Activated naive CD8-positive, alpha-beta T cell treated with anti-CD3 and anti-CD28 coated beads, Interleukin-2, amount 10 ng/mL, durations not matched to agents 7 days and 5 days (primary cell): ENCODE data around the gene ITPKB. TPM values are rescaled to one million over a fixed set of nuclear protein-coding genes. Genes with fewer than 3 reads are reported as not detected.
A peak's percentile ranks its signal among the peaks of the same experiment; 100 is the strongest.
"Not testable (repeated sequence)": the region's sequence is repeated elsewhere in the genome, so short reads cannot be mapped to it uniquely, and the experiment has no call there.

Experiments used
- ATAC-seq: fragments of 150-1000 bp; cut with Tn5 transposase; one replicate; pipeline ENCODE4 v1.10.0; 2021; ENCODE audit warnings: low read depth, moderate library complexity
- POLR2A ChIA-PET: fragments of 350-600 bp; sonication (Branson Sonifier 250); formaldehyde crosslinking; loops from one replicate; lab custom pipeline; 2021; ENCODE audit warnings: antibody characterized with exemption; lab: Charles Lee
- DNase-seq: peaks from one replicate; pipeline ENCODE4 v3.0.0; 2021
- H3K27ac Mint-ChIP-seq: one replicate; pipeline ENCODE4 v1.8.0; 2022; ENCODE audit warnings: mild to moderate bottlenecking, mixed read lengths
- H3K27me3 Mint-ChIP-seq: one replicate; pipeline ENCODE4 v1.8.0; 2022; ENCODE audit warnings: mild to moderate bottlenecking, moderate library complexity, mixed read lengths
- H3K36me3 Mint-ChIP-seq: one replicate; pipeline ENCODE4 v1.8.0; 2021; ENCODE audit warnings: mild to moderate bottlenecking, mixed read lengths
- H3K4me1 Mint-ChIP-seq: one replicate; pipeline ENCODE4 v1.8.0; 2021; ENCODE audit warnings: mixed read lengths
- H3K4me3 Mint-ChIP-seq: one replicate; pipeline ENCODE4 v1.8.0; 2022; ENCODE audit warnings: mild to moderate bottlenecking, moderate library complexity, mixed read lengths
- H3K9me3 Mint-ChIP-seq: one replicate; pipeline ENCODE4 v1.8.0; 2021; ENCODE audit warnings: mixed read lengths
- total RNA-seq, 2 experiments: library from RNA; stranded (reverse); gene quantifications; one replicate each; pipeline ENCODE4 v1.2.3, GENCODE V29; 2021

Gene ITPKB
- total RNA-seq, 2 experiments from 2014 or later = 75.3 to 76.9 TPM

DNA sequence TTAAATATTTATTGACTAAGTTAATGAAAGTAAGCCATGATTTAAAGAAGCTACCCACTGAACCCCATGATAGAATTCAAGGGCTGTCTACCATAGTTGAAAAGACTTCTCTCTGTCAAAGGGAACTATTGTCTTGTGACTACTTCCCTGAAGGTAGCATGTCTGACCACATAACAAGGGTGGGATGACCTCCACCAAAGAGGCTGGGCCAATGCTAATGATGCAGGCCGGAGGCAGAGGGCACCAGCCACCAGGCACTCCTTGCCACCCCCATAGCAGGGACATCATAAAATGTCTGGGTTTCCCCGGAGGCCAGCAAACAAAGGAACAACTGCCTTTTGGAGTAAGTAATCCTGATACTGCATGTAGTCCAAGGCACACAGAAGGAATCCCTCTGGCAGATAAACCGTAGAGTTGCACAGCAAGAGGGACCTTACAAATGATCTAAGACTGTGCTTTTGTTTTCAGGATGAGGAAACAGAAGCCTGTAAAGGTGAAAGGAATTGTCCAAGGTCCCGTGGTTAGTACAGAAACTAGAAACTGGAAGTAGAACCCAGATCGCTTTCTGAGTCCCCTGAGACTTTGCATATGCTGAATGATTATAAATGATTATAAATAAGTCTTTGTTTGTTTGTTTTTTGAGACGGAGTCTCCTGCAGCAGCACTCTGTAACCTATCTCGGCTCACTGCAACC lies 33.5 kb upstream of the ITPKB start:
- no peaks in the 10 kb centered on the region for H3K4me1 Mint-ChIP-seq
- POLR2A ChIA-PET = no interaction called here
- H3K36me3 Mint-ChIP-seq = no peaks in the 10 kb centered on the region
- H3K9me3 Mint-ChIP-seq = no peaks in the 10 kb centered on the region
- H3K4me3 Mint-ChIP-seq = no peak overlapping the region
- H3K27ac Mint-ChIP-seq = no peak overlapping the region
- peaks cover 7% of the 10 kb centered on the region for H3K27me3 Mint-ChIP-seq
- no peak for DNase-seq
- no peak for ATAC-seq

- H3K27ac Mint-ChIP-seq, POLR2A ChIA-PET, H3K36me3 Mint-ChIP-seq, DNase-seq, ATAC-seq, H3K4me3 Mint-ChIP-seq, H3K9me3 Mint-ChIP-seq: not testable (repeated sequence)
- Mint-ChIP-seq H3K4me1 (peaks cover 17% of the 10 kb centered on the region), H3K27me3 (peaks cover 13% of the 10 kb centered on the region)
These were observed 28.1 kb upstream of the ITPKB start for GRCh38 chr1:226767170-226767569.

DNA sequence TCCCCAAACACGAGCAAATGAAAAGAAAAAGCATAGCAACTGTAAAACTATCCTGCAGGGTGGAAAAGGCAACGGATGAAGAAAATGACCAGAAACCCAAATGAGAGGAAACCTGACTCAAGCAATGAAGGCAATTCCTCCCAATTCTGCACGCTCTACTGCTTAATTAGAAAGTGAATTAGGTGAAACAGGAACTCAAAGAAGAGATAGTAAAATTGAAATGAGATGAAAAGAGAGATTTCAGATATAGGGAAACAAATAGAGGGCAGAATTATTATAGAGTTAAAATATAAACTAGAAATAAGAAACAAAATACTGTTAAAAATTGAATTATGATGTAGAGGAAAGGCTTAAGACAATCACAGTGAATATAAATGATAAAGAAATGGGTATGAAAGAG lies 27.5 kb upstream of the ITPKB start:
- ATAC-seq (no peak), DNase-seq (no peak)
- POLR2A ChIA-PET = no interaction called here
- peaks cover 18% of the 10 kb centered on the region for H3K4me1 Mint-ChIP-seq
- H3K27ac Mint-ChIP-seq = no peak overlapping the region
- no peaks in the 10 kb centered on the region for H3K9me3 Mint-ChIP-seq
- peaks cover 18% of the 10 kb centered on the region for H3K27me3 Mint-ChIP-seq
- H3K36me3 Mint-ChIP-seq = no peaks in the 10 kb centered on the region
- no peak overlapping the region for H3K4me3 Mint-ChIP-seq

DNA sequence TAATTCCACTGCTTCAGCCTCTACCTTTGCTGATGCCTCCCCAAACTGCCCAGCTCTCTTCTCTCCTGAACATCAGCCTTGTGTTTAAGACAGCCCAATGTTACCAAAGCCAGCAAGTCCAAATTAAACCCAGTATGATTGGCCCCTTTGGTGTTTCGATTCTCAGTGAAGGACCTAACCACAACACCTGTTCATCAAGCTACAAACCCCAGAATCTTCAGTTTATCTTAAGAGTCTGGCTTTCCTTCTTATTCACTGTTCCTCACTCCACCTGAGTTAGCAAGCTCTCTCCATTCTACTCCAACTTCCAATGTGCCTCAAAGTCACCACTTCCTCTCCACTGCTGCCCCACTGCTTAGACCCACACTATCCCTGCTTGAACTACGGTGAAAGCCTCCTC lies 25.5 kb upstream of the ITPKB start:
- H3K9me3 Mint-ChIP-seq = no peaks in the 10 kb centered on the region
- POLR2A ChIA-PET = interaction anchor here (0.7 kb wide), 1 partner anchor 25 kb away, joined by 3 read pairs; the partner anchor contains the start of gene ITPKB
- peaks cover 15% of the 10 kb centered on the region for H3K27me3 Mint-ChIP-seq
- no peak for DNase-seq
- no peak overlapping the region for H3K4me3 Mint-ChIP-seq
- no peak for ATAC-seq
- peak overlapping the region; percentile 8 for H3K27ac Mint-ChIP-seq
- H3K36me3 Mint-ChIP-seq = no peaks in the 10 kb centered on the region
- H3K4me1 Mint-ChIP-seq = peaks cover 18% of the 10 kb centered on the region

- Mint-ChIP-seq H3K9me3 (no peaks in the 10 kb centered on the region), H3K4me3 (no peak overlapping the region), H3K27ac (no peak overlapping the region), H3K36me3 (no peaks in the 10 kb centered on the region), H3K27me3 (peaks cover 16% of the 10 kb centered on the region), H3K4me1 (peaks cover 18% of the 10 kb centered on the region)
- ATAC-seq (no peak), DNase-seq (no peak)
- POLR2A ChIA-PET = interaction anchor here (0.7 kb wide), 1 partner anchor 53 kb away, joined by 3 read pairs; no protein-coding TSS in a partner anchor
These were observed 24.8 kb upstream of the ITPKB start for GRCh38 chr1:226763905-226764264.

DNA sequence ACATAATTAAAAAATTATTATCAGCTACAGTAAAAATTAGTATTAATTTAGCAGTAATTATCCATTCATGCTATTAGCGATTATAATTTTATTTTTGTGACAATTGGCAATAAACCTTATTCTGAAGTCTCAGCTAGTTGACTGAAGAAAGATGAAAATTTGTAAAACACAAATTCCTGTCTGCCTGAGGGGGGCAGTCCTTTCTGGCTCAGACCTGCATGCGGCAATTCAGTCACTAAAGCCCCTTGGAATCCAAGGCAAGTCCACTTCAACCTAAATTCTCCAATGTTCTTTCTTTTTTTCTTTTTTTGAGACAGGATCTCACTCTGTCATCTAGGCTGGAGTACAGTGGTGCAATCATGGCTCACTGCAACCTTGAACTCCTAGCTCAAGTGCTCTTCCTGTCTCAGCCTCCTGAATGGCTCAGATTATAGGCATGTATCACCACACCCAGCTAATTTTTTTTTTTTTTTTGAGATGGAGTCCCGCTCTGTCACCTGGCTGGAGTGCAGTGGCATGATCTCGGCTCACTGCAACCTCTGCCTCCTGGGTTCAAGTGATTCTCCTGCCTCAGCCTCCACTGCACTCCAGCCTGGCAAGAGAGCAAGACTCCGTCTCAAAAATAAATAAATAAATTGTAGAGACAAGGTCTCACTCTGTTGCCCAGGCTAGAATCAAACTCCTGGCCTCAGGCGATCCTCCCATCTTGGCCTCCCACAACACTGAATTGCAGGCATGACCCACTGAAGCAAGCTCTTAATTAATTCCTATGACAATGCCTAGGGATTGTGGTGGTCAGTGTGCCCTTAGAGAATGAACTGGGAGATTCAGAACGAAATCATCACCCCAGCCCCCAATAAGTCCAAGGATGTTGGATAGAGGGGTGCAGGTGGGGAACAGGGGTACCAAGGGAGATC lies 24.2 kb upstream of the ITPKB start:
- no peak for DNase-seq
- peaks cover 18% of the 10 kb centered on the region for H3K4me1 Mint-ChIP-seq
- H3K27ac Mint-ChIP-seq = no peak overlapping the region
- POLR2A ChIA-PET = interaction anchor here (0.7 kb wide), 1 partner anchor 53 kb away, joined by 3 read pairs; no protein-coding TSS in a partner anchor
- no peak for ATAC-seq
- no peaks in the 10 kb centered on the region for H3K9me3 Mint-ChIP-seq
- H3K27me3 Mint-ChIP-seq = peaks cover 18% of the 10 kb centered on the region
- no peaks in the 10 kb centered on the region for H3K36me3 Mint-ChIP-seq
- no peak overlapping the region for H3K4me3 Mint-ChIP-seq

DNA sequence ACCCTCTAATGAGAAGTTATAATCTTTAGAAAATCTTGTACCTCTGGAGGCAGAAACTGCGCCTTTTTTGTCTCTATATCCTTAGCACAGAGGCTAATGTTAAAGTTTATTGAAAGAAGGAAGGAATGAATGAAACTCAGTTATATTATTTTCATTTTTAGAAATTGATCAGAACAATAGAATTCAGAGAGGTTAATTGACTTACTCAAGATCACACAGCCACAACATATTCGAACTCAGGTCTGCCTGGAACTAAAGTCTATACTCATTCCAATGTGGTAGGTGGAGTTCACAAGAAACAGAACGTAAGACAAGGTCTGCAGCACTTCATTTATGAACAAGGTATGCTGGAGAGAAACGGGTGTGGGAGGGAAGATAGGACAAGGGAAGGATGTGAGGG lies 23.0 kb upstream of the ITPKB start:
- ATAC-seq (no peak), DNase-seq (no peak)
- peaks cover 18% of the 10 kb centered on the region for H3K27me3 Mint-ChIP-seq
- POLR2A ChIA-PET = no interaction called here
- H3K27ac Mint-ChIP-seq = no peak overlapping the region
- no peak overlapping the region for H3K4me3 Mint-ChIP-seq
- no peaks in the 10 kb centered on the region for H3K9me3 Mint-ChIP-seq
- no peaks in the 10 kb centered on the region for H3K36me3 Mint-ChIP-seq
- H3K4me1 Mint-ChIP-seq = peaks cover 18% of the 10 kb centered on the region

DNA sequence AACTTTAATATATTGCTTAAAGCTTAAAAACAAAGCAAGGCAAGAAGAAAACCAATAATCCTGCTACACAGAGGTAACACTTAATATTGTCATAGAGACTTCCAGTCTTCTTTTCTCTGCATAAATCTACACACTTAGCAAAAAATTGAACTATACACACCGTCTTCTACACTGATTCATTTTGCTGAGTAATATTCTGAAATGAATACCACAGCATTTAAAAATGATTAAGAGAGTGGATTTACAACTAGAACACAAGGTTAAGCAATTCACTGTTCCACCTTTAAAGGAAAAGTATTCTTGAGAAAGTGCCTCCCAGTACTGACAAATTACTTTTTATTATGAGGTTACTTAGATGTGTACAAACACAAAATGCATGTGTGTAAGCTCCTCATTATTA lies 22.2 kb upstream of the ITPKB start:
- ATAC-seq (no peak), DNase-seq (no peak)
- H3K4me3 Mint-ChIP-seq = no peak overlapping the region
- no peaks in the 10 kb centered on the region for H3K9me3 Mint-ChIP-seq
- H3K4me1 Mint-ChIP-seq = peaks cover 18% of the 10 kb centered on the region
- POLR2A ChIA-PET = no interaction called here
- H3K36me3 Mint-ChIP-seq = no peaks in the 10 kb centered on the region
- no peak overlapping the region for H3K27ac Mint-ChIP-seq
- peaks cover 18% of the 10 kb centered on the region for H3K27me3 Mint-ChIP-seq

DNA sequence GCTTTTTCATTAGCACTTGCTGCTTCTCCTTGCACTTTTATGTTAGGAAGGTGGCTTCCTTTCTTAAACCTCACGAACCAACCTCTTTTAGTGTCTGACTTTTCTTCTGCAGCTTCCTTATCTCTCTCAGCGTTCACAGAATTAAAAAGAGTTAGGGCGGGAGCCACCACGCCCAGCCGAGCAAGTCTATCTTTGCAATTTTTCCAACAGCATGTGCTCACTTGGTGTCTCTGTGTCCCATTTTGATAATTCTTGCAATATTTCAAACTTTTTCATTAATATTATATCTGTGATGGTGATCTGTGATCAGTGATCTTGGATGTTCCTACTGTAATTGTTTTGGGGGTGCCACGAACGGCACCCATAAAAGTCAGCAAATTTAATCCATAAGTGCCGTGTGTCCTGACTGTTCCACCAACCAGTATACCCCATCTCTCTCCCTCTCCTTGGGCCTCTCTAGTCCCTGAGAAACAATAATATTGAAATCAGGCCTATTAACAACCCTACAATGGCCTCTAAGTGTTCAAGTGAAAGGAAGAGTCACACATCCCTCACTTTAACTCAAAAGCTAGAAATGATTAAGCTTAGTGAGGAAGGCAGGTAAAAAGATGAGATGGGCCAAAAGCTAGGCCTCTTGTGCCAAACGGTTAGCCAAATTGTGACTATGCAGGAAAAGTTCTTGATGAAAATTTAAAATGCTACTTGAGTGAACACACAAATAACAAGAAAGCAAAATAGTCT lies 15.9 kb upstream of the ITPKB start:
- Mint-ChIP-seq H3K4me3 (no peak overlapping the region), H3K27me3 (peaks cover 4% of the 10 kb centered on the region), H3K4me1 (peaks cover 17% of the 10 kb centered on the region), H3K27ac (no peak overlapping the region), H3K36me3 (no peaks in the 10 kb centered on the region), H3K9me3 (no peaks in the 10 kb centered on the region)
- DNase-seq = no peak
- no peak for ATAC-seq
- POLR2A ChIA-PET = no interaction called here

GRCh38 chr1:226754097-226754496 lies 15.0 kb upstream of the ITPKB start:
- DNase-seq (no peak), ATAC-seq (no peak)
- H3K27me3 Mint-ChIP-seq = peaks cover 3% of the 10 kb centered on the region
- H3K9me3 Mint-ChIP-seq = no peaks in the 10 kb centered on the region
- H3K27ac Mint-ChIP-seq = peak overlapping the region; percentile 35
- no peak overlapping the region for H3K4me3 Mint-ChIP-seq
- H3K4me1 Mint-ChIP-seq = peaks cover 17% of the 10 kb centered on the region
- no peaks in the 10 kb centered on the region for H3K36me3 Mint-ChIP-seq
- POLR2A ChIA-PET = no interaction called here

GRCh38 chr1:226751703-226752102 lies 12.6 kb upstream of the ITPKB start:
- ATAC-seq (no peak), DNase-seq (no peak)
- Mint-ChIP-seq H3K36me3 (no peaks in the 10 kb centered on the region), H3K9me3 (no peaks in the 10 kb centered on the region), H3K4me3 (no peak overlapping the region), H3K4me1 (peaks cover 17% of the 10 kb centered on the region), H3K27me3 (no peaks in the 10 kb centered on the region), H3K27ac (no peak overlapping the region)
- POLR2A ChIA-PET = interaction anchor here (0.7 kb wide), 1 partner anchor 9 kb away, joined by 3 read pairs; no protein-coding TSS in a partner anchor

DNA sequence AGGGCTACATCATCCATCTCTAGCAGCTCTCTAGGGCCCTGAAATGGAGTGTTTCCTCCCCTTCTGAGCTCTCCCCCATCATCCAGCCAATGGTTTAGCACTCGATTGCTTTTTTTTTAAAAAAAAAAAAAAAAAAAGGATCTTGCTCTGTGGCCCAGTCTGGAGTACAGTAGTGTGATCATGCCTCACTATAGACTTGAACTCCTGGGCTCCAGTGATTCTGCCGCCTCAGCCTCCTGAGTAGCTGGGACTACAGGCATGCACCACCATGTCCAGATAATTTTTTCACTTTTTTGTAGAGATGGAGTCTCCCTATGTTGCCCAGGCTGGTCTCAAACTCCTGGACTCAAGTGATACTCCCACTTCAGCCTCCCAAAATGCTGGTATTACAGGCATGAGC lies 12.1 kb upstream of the ITPKB start:
- H3K27ac Mint-ChIP-seq = no peak overlapping the region
- no peak for DNase-seq
- H3K4me3 Mint-ChIP-seq = no peak overlapping the region
- POLR2A ChIA-PET = no interaction called here
- ATAC-seq = no peak
- no peaks in the 10 kb centered on the region for H3K36me3 Mint-ChIP-seq
- H3K9me3 Mint-ChIP-seq = no peaks in the 10 kb centered on the region
- H3K27me3 Mint-ChIP-seq = no peaks in the 10 kb centered on the region
- peaks cover 17% of the 10 kb centered on the region for H3K4me1 Mint-ChIP-seq

GRCh38 chr1:226749467-226749866 lies 10.4 kb upstream of the ITPKB start:
- DNase-seq (no peak), ATAC-seq (no peak)
- no peaks in the 10 kb centered on the region for H3K36me3 Mint-ChIP-seq
- H3K27me3 Mint-ChIP-seq = no peaks in the 10 kb centered on the region
- H3K4me1 Mint-ChIP-seq = peaks cover 8% of the 10 kb centered on the region
- peaks cover 2% of the 10 kb centered on the region for H3K9me3 Mint-ChIP-seq
- H3K27ac Mint-ChIP-seq = no peak overlapping the region
- POLR2A ChIA-PET = no interaction called here
- H3K4me3 Mint-ChIP-seq = no peak overlapping the region
